NT2/D1 (cell line): ENCODE results near the gene CHCHD6.

Source experiments
- DNase-seq: peaks from one replicate; pipeline ENCODE4 v3.0.0-alpha.2; 2011; ENCODE audit warnings: low read depth, low spot score
- H3K27me3 ChIP-seq: 2 replicates; pipeline ENCODE4 v1.6.0; 2011; ENCODE audit warnings: mild to moderate bottlenecking; ENCODE audit not compliant: insufficient read length, insufficient read depth
- H3K36me3 ChIP-seq: 2 replicates; pipeline ENCODE4 v1.6.1; 2011; ENCODE audit warnings: mild to moderate bottlenecking, low read length, mixed read lengths; ENCODE audit not compliant: insufficient read depth, insufficient read length
- H3K4me1 ChIP-seq: 2 replicates; pipeline ENCODE4 v1.5.1; 2011; ENCODE audit not compliant: insufficient read depth, insufficient read length
- H3K4me3 ChIP-seq: 2 replicates; pipeline ENCODE4 v1.5.1; 2011; ENCODE audit warnings: low read depth; ENCODE audit not compliant: insufficient read length
- H3K9ac ChIP-seq: 2 replicates; pipeline ENCODE4 v1.6.0; 2011; ENCODE audit warnings: low read depth; ENCODE audit not compliant: insufficient read length
- H3K9me3 ChIP-seq: 2 replicates; pipeline ENCODE4 v1.5.1; 2011; ENCODE audit warnings: mild to moderate bottlenecking, low read length; ENCODE audit not compliant: insufficient read depth
- SUZ12 ChIP-seq: IDR thresholded peaks from 2 replicates; pipeline ENCODE4 v1.6.1; 2011; ENCODE audit not compliant: insufficient read length, insufficient read depth; ENCODE audit errors: extremely low read depth
- YY1 ChIP-seq: IDR thresholded peaks from 2 replicates; pipeline ENCODE4 v1.6.1; 2011; ENCODE audit not compliant: insufficient read length, insufficient read depth
- ZNF274 ChIP-seq: IDR thresholded peaks from 2 replicates; pipeline ENCODE4 v1.6.1; 2011; ENCODE audit warnings: mild to moderate bottlenecking, low read depth, low read length

CHCHD6 gene

DNA sequence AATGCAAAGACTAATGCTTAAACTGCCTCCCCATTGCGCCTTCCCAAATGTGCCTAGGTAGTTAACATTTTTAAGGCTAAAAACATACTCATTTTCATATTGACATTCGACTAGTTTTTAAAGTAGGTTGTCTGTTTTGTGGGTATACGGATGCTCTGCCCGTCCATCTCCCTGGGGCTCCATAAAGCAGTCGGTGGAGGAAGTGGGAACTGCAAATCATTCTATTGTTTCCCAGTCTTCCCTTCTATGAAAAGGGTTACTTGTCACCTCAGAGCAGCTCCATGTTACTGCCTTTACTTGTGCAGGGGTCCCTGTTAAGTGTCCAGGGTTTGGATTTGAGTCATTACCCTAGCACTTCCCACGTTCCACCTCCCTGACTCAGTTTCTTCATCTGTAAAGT lies 10.9 kb downstream of the CHCHD6 start:
- no peaks in the 10 kb centered on the region for H3K36me3 ChIP-seq
- H3K9ac ChIP-seq, result no peak overlapping the region
- DNase-seq, result no peak
- TF ChIP-seq ZNF274 (no peak), YY1 (no peak), SUZ12 (no peak)
- no peak overlapping the region for H3K4me3 ChIP-seq
- H3K9me3 ChIP-seq, result no peaks in the 10 kb centered on the region
- H3K4me1 ChIP-seq, result peaks cover 2% of the 10 kb centered on the region
- no peaks in the 10 kb centered on the region for H3K27me3 ChIP-seq

DNA sequence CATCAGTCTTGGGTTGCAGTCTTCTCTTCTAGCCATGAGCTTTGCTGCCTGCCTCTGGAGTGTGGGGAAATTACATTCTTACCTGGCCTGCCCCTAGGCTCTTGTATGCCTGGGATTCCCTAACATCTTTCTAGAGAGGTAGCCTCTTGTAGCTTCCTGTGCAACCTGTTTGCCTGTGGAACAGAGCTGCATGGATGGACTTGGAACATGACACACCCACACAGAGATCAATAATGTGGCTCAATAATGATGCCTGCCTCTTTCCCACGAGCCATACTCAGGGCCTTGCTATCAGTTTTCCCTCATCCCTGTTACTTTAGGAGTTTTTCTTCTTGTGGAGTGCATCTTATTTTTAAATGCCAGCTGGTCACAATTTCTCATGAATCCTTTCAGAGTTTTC lies 11.4 kb downstream of the CHCHD6 start:
- no peak for TF ChIP-seq YY1
- TF ChIP-seq SUZ12, result no peak
- no peak for TF ChIP-seq ZNF274
- no peaks in the 10 kb centered on the region for H3K9me3 ChIP-seq
- no peak overlapping the region for H3K9ac ChIP-seq
- H3K27me3 ChIP-seq, result no peaks in the 10 kb centered on the region
- DNase-seq, result no peak
- no peaks in the 10 kb centered on the region for H3K36me3 ChIP-seq
- H3K4me1 ChIP-seq, result peaks cover 2% of the 10 kb centered on the region
- H3K4me3 ChIP-seq, result no peak overlapping the region

DNA sequence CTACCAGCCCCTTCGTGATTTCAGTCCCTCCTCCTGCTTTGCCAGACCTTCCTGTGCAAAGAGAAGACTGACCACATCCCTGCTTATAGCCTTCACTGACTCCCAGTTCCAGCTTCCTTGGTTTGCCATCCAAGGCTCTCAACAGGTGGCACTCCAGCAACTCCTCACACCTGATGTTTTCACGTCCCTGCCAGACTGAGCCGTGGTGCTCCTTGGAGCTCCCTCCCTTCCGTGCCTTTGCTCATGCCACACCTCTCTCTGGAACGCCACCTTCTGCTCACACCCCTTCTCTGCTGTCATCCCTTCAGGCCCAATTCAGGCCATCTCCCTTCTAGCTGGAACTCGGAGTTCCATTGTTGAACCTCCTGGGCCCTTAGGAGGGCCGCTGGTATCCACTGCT lies 12.0 kb downstream of the CHCHD6 start:
- Histone ChIP-seq H3K36me3 (no peaks in the 10 kb centered on the region), H3K27me3 (no peaks in the 10 kb centered on the region), H3K9me3 (no peaks in the 10 kb centered on the region), H3K4me1 (peaks cover 2% of the 10 kb centered on the region), H3K4me3 (no peak overlapping the region), H3K9ac (no peak overlapping the region)
- TF ChIP-seq YY1 (no peak), ZNF274 (no peak), SUZ12 (no peak)
- DNase-seq, result no peak

DNA sequence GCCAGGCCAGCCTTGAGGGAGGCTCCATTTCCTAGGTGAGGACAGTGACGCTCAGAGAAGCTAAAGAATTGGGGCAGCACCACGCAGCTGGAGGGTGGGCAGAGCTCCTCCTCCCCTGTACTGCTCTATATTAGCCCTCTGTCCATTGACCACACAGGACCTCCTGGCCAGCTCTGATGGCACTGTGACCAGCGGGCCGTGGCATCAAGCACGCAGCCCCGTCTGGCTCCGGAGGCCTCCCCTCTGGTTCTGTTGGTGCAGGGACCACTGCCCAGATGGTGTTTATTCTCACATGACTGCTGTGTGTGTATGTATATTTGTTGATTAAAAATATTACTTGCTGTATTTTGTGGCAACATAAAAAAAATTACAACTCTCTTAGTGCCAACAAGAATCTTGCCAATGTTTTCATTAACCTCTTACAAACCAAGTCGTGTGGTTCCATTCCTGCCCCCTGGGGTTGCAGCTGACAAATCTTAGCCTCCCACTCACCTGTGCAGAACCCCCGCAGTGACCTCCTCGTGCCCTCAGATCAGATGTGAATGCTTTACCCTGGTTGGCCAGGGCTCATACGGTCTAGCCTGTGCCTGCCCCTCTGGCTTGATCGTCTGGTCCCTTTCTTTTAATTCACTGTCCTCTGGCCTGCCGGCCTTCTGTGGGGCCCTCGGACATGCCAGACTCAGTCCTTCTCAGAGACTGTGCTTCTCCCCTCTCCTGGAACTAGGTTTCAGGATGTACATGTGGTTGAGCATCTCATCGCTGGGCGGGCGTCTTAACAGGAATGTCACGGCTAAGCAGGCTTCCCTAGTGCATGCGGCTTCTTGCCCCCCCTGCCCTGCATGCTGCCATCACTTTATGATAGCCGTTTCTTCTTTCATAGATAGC lies 14.8 kb downstream of the CHCHD6 start:
- no peaks in the 10 kb centered on the region for H3K9me3 ChIP-seq
- H3K36me3 ChIP-seq, result no peaks in the 10 kb centered on the region
- no peaks in the 10 kb centered on the region for H3K27me3 ChIP-seq
- no peak for DNase-seq
- H3K4me3 ChIP-seq, result no peak overlapping the region
- TF ChIP-seq ZNF274 (no peak), YY1 (no peak), SUZ12 (no peak)
- peaks cover 2% of the 10 kb centered on the region for H3K4me1 ChIP-seq
- H3K9ac ChIP-seq, result no peak overlapping the region

DNA sequence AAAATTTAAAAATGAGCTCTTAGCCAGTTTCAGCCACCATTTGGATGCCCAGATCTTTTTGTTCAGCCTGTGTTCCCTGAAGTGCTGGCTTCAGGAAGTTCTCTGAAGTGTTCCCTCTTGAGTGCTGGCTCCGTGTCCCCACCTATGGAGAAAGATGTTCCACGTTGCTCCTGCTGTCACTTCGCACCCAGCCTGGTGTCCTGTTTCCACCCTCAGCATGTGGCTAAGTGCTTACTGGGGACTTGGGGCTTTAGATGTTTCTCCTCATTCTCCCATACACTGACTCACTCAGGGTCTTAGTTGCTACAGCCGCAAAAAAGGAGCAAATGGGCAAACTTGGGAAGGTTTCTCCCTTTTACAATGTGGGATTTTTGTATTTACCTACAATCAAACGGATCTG lies 16.6 kb downstream of the CHCHD6 start:
- Histone ChIP-seq H3K9ac (no peak overlapping the region), H3K27me3 (no peaks in the 10 kb centered on the region), H3K36me3 (no peaks in the 10 kb centered on the region), H3K4me3 (no peak overlapping the region), H3K4me1 (peaks cover 2% of the 10 kb centered on the region), H3K9me3 (peaks cover 10% of the 10 kb centered on the region; the same call in 1 of the 2 replicates)
- DNase-seq, result no peak
- no peak for TF ChIP-seq ZNF274

DNA sequence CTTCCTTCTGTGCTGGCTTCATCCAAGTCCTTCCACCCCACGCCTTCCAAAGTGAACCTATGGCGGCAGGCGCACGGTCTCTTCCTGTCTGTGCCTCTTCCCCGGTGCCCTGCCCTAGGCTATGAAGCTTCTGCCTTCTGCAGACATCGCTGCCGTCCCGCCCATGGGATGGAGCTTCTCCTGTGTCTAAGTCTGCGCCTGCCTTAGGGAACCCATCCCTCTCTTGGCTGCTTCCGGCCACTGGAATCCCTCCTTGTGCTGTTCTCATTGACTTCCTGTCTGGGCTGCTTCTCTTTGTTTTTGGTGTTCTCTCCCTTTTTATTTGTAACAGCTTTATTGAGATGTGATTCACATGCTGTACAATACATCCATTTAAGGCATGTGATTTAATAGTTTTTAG lies 17.2 kb downstream of the CHCHD6 start:
- no peak for TF ChIP-seq SUZ12
- no peak for TF ChIP-seq ZNF274
- no peak for TF ChIP-seq YY1
- H3K9me3 ChIP-seq, result peaks cover 15% of the 10 kb centered on the region; the same call in 1 of the 2 replicates
- H3K36me3 ChIP-seq, result no peaks in the 10 kb centered on the region
- H3K9ac ChIP-seq, result no peak overlapping the region
- peaks cover 2% of the 10 kb centered on the region for H3K4me1 ChIP-seq
- DNase-seq, result no peak
- no peaks in the 10 kb centered on the region for H3K27me3 ChIP-seq
- no peak overlapping the region for H3K4me3 ChIP-seq

DNA sequence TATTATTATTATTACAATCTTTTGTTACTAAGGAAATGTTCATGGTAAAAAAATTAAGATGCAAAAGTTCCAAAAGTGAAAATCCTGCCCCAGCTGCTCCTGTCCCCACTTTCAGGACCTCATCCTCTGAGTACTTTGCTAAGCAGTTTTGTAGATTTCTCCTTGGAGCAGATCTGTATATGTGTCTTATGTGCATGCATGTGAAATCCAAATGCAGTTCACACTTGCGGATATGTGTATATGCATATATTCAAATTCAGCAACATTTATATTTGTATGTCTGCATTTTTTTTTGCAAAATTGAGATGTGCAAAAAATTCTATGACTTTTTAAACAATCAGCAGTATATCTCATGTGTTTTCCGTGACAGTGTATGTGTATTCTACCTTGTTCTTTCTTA lies 19.2 kb downstream of the CHCHD6 start:
- no peak for DNase-seq
- Histone ChIP-seq H3K4me3 (no peak overlapping the region), H3K9ac (no peak overlapping the region), H3K4me1 (peaks cover 2% of the 10 kb centered on the region), H3K36me3 (peaks cover 4% of the 10 kb centered on the region), H3K9me3 (peaks cover 15% of the 10 kb centered on the region; the same call in 1 of the 2 replicates), H3K27me3 (no peaks in the 10 kb centered on the region)
- no peak for TF ChIP-seq SUZ12
- no peak for TF ChIP-seq YY1
- TF ChIP-seq ZNF274, result no peak
